ENCODE results near the gene COL23A1. TPM values are rescaled to one million over a fixed set of nuclear protein-coding genes. Genes with fewer than 3 reads are reported as not detected.

The COL23A1 gene
- total and polyA plus RNA-seq, 2 donors (not counting 1 experiment from before 2014, with no cell fraction given): 0.20 TPM; not detected in 1

- H3K4me2 ChIP-seq (replicated peaks; ENCODE audit: low read depth, low read length, poor library complexity, severe bottlenecking): no peak overlapping the region
- H3K9ac ChIP-seq (ENCODE audit: low read length): no peak overlapping the region
- ATAC-seq (ENCODE audit: low read depth): no peak
- no peak for DNase-seq
- Mint-ChIP-seq H3K27me3 (peaks cover 21% of the 10 kb centered on the region), H3K4me1 (no peaks in the 10 kb centered on the region), H3K27ac (no peak overlapping the region), H3K4me3 (no peak overlapping the region), H3K9me3 (ENCODE audit: insufficient read depth) (no peaks in the 10 kb centered on the region)
- H2AFZ ChIP-seq (ENCODE audit: insufficient read depth, low read depth, low read length, poor library complexity, severe bottlenecking): no peak overlapping the region
- peaks cover 0 to 8% (median 2%) of the 10 kb centered on the region in 4 experiments for H3K27me3 ChIP-seq (replicated peaks in 1 of 4; ENCODE audit: control extremely low read depth in 1 of 4, control insufficient read depth in 3 of 4, insufficient read depth in 4 of 4, low read length in 3 of 4)
- no peaks in the 10 kb centered on the region for H3K79me2 ChIP-seq (ENCODE audit: control insufficient read depth, insufficient read depth, low read length)
- no peaks in the 10 kb centered on the region for H3K36me3 ChIP-seq (replicated peaks in 1 of 2; ENCODE audit: control extremely low read depth in 1 of 2, control insufficient read depth in 1 of 2, extremely low read depth in 1 of 2, insufficient read depth in 2 of 2, low read length in 1 of 2)
- whole genome bisulfite sequencing (ENCODE audit: insufficient coverage): 86% methylated on average over 7 of the region's 11 CpGs
- H3K4me3 ChIP-seq (ENCODE audit: control extremely low read depth in 1 of 5, extremely low read depth in 1 of 5, insufficient read depth in 1 of 5, low read depth in 2 of 5, low read length in 4 of 5): no peak overlapping the region
- ChIA-PET CTCF (interaction anchor here (0.9 kb wide), 1 partner anchor 30 kb away, joined by 3 read pairs; no protein-coding TSS in a partner anchor), POLR2A (no interaction called here)
- no peaks in the 10 kb centered on the region for H3K4me1 ChIP-seq (ENCODE audit: control insufficient read depth in 2 of 2, insufficient read depth in 2 of 2, low read length in 2 of 2)
- H3K9me3 ChIP-seq (ENCODE audit: control extremely low read depth in 1 of 3, control insufficient read depth in 2 of 3, insufficient read depth in 1 of 3, low read length in 2 of 3): peaks cover 0 to 17% (median 0%) of the 10 kb centered on the region in 3 donors
- H3K27ac ChIP-seq (ENCODE audit: low read length in 2 of 2): no peak overlapping the region
- intact Hi-C loops (cut with micrococcal nuclease): no loop called here
- H4K20me1 ChIP-seq (ENCODE audit: control insufficient read depth, insufficient read depth, low read length, poor library complexity, severe bottlenecking): no peaks in the 10 kb centered on the region
- TF ChIP-seq CTCF (IDR thresholded peaks at IDR 0.05): no peak
- TF ChIP-seq EZH2 (IDR thresholded peaks at IDR 0.05; ENCODE audit: borderline replicate concordance, insufficient read depth, low read depth, low read length, poor library complexity, severe bottlenecking): no peak
Measured at GRCh38 chr5:178490935-178491652, 99.1 kb downstream of the COL23A1 start.

GRCh38 chr5:178489271-178489976 lies 100.8 kb downstream of the COL23A1 start:
- POLR2A ChIA-PET: no interaction called here
- no peak overlapping the region for H3K27ac Mint-ChIP-seq
- no peak for TF ChIP-seq EZH2 (IDR thresholded peaks at IDR 0.05; ENCODE audit: borderline replicate concordance, insufficient read depth, low read depth, low read length, poor library complexity, severe bottlenecking)
- TF ChIP-seq CTCF (IDR thresholded peaks at IDR 0.05): no peak
- Histone ChIP-seq H3K36me3 (replicated peaks in 1 of 2; ENCODE audit: control extremely low read depth in 1 of 2, control insufficient read depth in 1 of 2, extremely low read depth in 1 of 2, insufficient read depth in 2 of 2, low read length in 1 of 2) (no peaks in the 10 kb centered on the region), H3K4me2 (replicated peaks; ENCODE audit: low read depth, low read length, poor library complexity, severe bottlenecking) (no peak overlapping the region), H3K79me2 (ENCODE audit: control insufficient read depth, insufficient read depth, low read length) (no peaks in the 10 kb centered on the region), H3K4me1 (ENCODE audit: control insufficient read depth in 2 of 2, insufficient read depth in 2 of 2, low read length in 2 of 2) (no peaks in the 10 kb centered on the region), H3K9ac (ENCODE audit: low read length) (no peak overlapping the region), H2AFZ (ENCODE audit: insufficient read depth, low read depth, low read length, poor library complexity, severe bottlenecking) (no peak overlapping the region), H3K27ac (ENCODE audit: low read length in 2 of 2) (no peak overlapping the region), H3K4me3 (ENCODE audit: control extremely low read depth in 1 of 5, extremely low read depth in 1 of 5, insufficient read depth in 1 of 5, low read depth in 2 of 5, low read length in 4 of 5) (no peak overlapping the region), H4K20me1 (ENCODE audit: control insufficient read depth, insufficient read depth, low read length, poor library complexity, severe bottlenecking) (no peaks in the 10 kb centered on the region), H3K9me3 (ENCODE audit: control extremely low read depth in 1 of 3, control insufficient read depth in 2 of 3, insufficient read depth in 1 of 3, low read length in 2 of 3) (peaks cover 0 to 17% (median 0%) of the 10 kb centered on the region in 3 donors), H3K27me3 (replicated peaks in 1 of 4; ENCODE audit: control extremely low read depth in 1 of 4, control insufficient read depth in 3 of 4, insufficient read depth in 4 of 4, low read length in 3 of 4) (peaks cover 0 to 3% (median 1%) of the 10 kb centered on the region in 4 experiments)
- WGBS (ENCODE audit: insufficient coverage): 89% methylated on average over 12 of the region's 12 CpGs
- H3K4me1 Mint-ChIP-seq: no peaks in the 10 kb centered on the region
- CTCF ChIA-PET: no interaction called here
- no peak overlapping the region for H3K4me3 Mint-ChIP-seq
- ATAC-seq (ENCODE audit: low read depth) (no peak), DNase-seq (no peak)
- peaks cover 17% of the 10 kb centered on the region for H3K27me3 Mint-ChIP-seq
- intact Hi-C loops (cut with micrococcal nuclease): no loop called here
- H3K9me3 Mint-ChIP-seq (ENCODE audit: insufficient read depth): no peaks in the 10 kb centered on the region

All from B cell (primary cell).